Smooth muscle cell (in vitro differentiated cells): ENCODE measurements around the gene TNNT3. TPM values are rescaled to one million over a fixed set of nuclear protein-coding genes. Genes with fewer than 3 reads are reported as not detected.

ENCODE experiments used
- DNase-seq: peaks from one replicate; lab custom pipeline; 2025; ENCODE audit not compliant: unreplicated experiment; lab: John Stamatoyannopoulos, UW
- H2AFZ ChIP-seq: fragments of 200-600 bp; sonication (generic); 2 replicates; pipeline ENCODE4 v1.6.0; 2016; ENCODE audit warnings: antibody characterized with exemption, low read depth, mild to moderate bottlenecking
- H3F3A ChIP-seq: fragments of 200-600 bp; sonication (generic); 2 replicates; pipeline ENCODE4 v1.6.0; 2017; ENCODE audit warnings: antibody characterized with exemption, low read depth
- H3K27ac ChIP-seq: fragments of 200-600 bp; sonication (generic); 2 replicates; pipeline ENCODE4 v1.5.1; 2016; ENCODE audit warnings: low read depth, mild to moderate bottlenecking
- H3K27me3 ChIP-seq: fragments of 200-600 bp; sonication (generic); 2 replicates; pipeline ENCODE4 v1.6.1; 2016; ENCODE audit warnings: low read depth, mild to moderate bottlenecking
- H3K36me3 ChIP-seq: fragments of 200-600 bp; sonication (generic); 2 replicates; pipeline ENCODE4 v1.5.1; 2016; ENCODE audit warnings: low read depth
- H3K4me1 ChIP-seq: fragments of 200-600 bp; sonication (generic); 2 replicates; pipeline ENCODE4 v1.5.1; 2016; ENCODE audit warnings: low read depth
- H3K4me2 ChIP-seq: fragments of 200-600 bp; sonication (generic); 2 replicates; pipeline ENCODE4 v1.6.0; 2016; ENCODE audit warnings: mild to moderate bottlenecking
- H3K4me3 ChIP-seq: fragments of 200-600 bp; sonication (generic); 2 replicates; pipeline ENCODE4 v1.5.1; 2016; ENCODE audit warnings: mild to moderate bottlenecking
- H3K79me2 ChIP-seq: fragments of 200-600 bp; sonication (generic); 2 replicates; pipeline ENCODE4 v1.6.0; 2016; ENCODE audit warnings: low read depth, mild to moderate bottlenecking
- H3K9ac ChIP-seq: fragments of 200-600 bp; sonication (generic); 2 replicates; pipeline ENCODE4 v1.6.0; 2016; ENCODE audit warnings: low read depth
- H3K9me3 ChIP-seq: fragments of 200-600 bp; sonication (generic); replicated peaks from 2 replicates; pipeline ENCODE4 v1.5.1; 2016; ENCODE audit warnings: low read depth
- H4K20me1 ChIP-seq: fragments of 200-600 bp; sonication (generic); 2 replicates; pipeline ENCODE4 v1.6.0; 2016; ENCODE audit warnings: low read depth
- CTCF ChIP-seq: fragments of 200-600 bp; sonication (generic); IDR thresholded peaks from 2 replicates; pipeline ENCODE4 v1.5.1; 2017; ENCODE audit warnings: borderline replicate concordance, mild to moderate bottlenecking, antibody characterized with exemption; ENCODE audit not compliant: insufficient read depth, poor library complexity, severe bottlenecking
- WGBS: methylation state at CpG from one replicate; pipeline ENCODE4 v1.1.7; 2016; ENCODE audit warnings: low lambda C conversion rate; 5-methylcytosine and 5-hydroxymethylcytosine counted together
- polyA plus RNA-seq: library from polyadenylated mRNA; unstranded; fragments of >200 nt; fragmentation: Nextera tagmentation; extraction: Ambion mirVana; gene quantifications from 2 replicates; pipeline ENCODE4 v1.2.1, GENCODE V29; 2016
- total RNA-seq: library from RNA; depleted of rRNA; stranded (reverse); fragments of >200 nt; gene quantifications from 2 replicates; pipeline ENCODE4 v1.2.3, GENCODE V29; 2014

TNNT3 gene
- total and polyA plus RNA-seq, 2 experiments from 2014 or later, result 0.97 to 1.9 TPM

GRCh38 chr11:1931341-1932104, 12.0 kb downstream of the TNNT3 start:
- Histone ChIP-seq H3K27ac (no peak overlapping the region), H4K20me1 (no peaks in the 10 kb centered on the region), H2AFZ (no peak overlapping the region), H3K4me3 (no peak overlapping the region), H3K4me1 (peaks cover 7% of the 10 kb centered on the region), H3K9ac (no peak overlapping the region), H3K27me3 (no peaks in the 10 kb centered on the region), H3K4me2 (no peak overlapping the region), H3F3A (no peaks in the 10 kb centered on the region), H3K79me2 (no peaks in the 10 kb centered on the region), H3K36me3 (no peaks in the 10 kb centered on the region), H3K9me3 (no peaks in the 10 kb centered on the region)
- TF ChIP-seq CTCF, result no peak
- WGBS, result 81% methylated on average over 18 of the region's 18 CpGs
- no peak for DNase-seq

- H3K9me3 ChIP-seq, result no peaks in the 10 kb centered on the region
- no peak for DNase-seq
- no peak overlapping the region for H2AFZ ChIP-seq
- H3K4me1 ChIP-seq, result peaks cover 6% of the 10 kb centered on the region
- no peak overlapping the region for H3K27ac ChIP-seq
- no peak for TF ChIP-seq CTCF
- H3K36me3 ChIP-seq, result no peaks in the 10 kb centered on the region
- H3K79me2 ChIP-seq, result no peaks in the 10 kb centered on the region
- H3K9ac ChIP-seq, result no peak overlapping the region
- 95% methylated on average over 11 of the region's 11 CpGs for WGBS
- H4K20me1 ChIP-seq, result no peaks in the 10 kb centered on the region
- H3K4me3 ChIP-seq, result no peak overlapping the region
- no peaks in the 10 kb centered on the region for H3F3A ChIP-seq
- H3K27me3 ChIP-seq, result no peaks in the 10 kb centered on the region
- H3K4me2 ChIP-seq, result no peak overlapping the region
Observed at GRCh38 chr11:1932105-1932480, 12.6 kb downstream of the TNNT3 start.

GRCh38 chr11:1932681-1933080, 13.2 kb downstream of the TNNT3 start:
- Histone ChIP-seq H4K20me1 (no peaks in the 10 kb centered on the region), H3K4me3 (no peak overlapping the region), H3K9ac (no peak overlapping the region), H3K4me2 (no peak overlapping the region), H3K27me3 (no peaks in the 10 kb centered on the region), H3K4me1 (no peaks in the 10 kb centered on the region), H3F3A (no peaks in the 10 kb centered on the region), H3K9me3 (no peaks in the 10 kb centered on the region), H2AFZ (no peak overlapping the region), H3K36me3 (no peaks in the 10 kb centered on the region), H3K27ac (no peak overlapping the region), H3K79me2 (no peaks in the 10 kb centered on the region)
- no peak for DNase-seq
- no peak for TF ChIP-seq CTCF
- WGBS, result 100% methylated on average over 4 of the region's 4 CpGs
